HG03558 (cell line): ENCODE data around the gene OSBP.
"Not testable (repeated sequence)": the region's sequence is repeated elsewhere in the genome, so short reads cannot be mapped to it uniquely, and the experiment has no call there.

ENCODE experiments used
- ATAC-seq: cut with Tn5 transposase; IDR thresholded peaks from one replicate; pipeline ENCODE4 v1.9.1; 2021; ENCODE audit warnings: moderate number of reproducible peaks; ENCODE audit not compliant: unreplicated experiment; ENCODE audit errors: extremely low read depth

Gene OSBP, protein sequence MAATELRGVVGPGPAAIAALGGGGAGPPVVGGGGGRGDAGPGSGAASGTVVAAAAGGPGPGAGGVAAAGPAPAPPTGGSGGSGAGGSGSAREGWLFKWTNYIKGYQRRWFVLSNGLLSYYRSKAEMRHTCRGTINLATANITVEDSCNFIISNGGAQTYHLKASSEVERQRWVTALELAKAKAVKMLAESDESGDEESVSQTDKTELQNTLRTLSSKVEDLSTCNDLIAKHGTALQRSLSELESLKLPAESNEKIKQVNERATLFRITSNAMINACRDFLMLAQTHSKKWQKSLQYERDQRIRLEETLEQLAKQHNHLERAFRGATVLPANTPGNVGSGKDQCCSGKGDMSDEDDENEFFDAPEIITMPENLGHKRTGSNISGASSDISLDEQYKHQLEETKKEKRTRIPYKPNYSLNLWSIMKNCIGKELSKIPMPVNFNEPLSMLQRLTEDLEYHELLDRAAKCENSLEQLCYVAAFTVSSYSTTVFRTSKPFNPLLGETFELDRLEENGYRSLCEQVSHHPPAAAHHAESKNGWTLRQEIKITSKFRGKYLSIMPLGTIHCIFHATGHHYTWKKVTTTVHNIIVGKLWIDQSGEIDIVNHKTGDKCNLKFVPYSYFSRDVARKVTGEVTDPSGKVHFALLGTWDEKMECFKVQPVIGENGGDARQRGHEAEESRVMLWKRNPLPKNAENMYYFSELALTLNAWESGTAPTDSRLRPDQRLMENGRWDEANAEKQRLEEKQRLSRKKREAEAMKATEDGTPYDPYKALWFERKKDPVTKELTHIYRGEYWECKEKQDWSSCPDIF

DNA sequence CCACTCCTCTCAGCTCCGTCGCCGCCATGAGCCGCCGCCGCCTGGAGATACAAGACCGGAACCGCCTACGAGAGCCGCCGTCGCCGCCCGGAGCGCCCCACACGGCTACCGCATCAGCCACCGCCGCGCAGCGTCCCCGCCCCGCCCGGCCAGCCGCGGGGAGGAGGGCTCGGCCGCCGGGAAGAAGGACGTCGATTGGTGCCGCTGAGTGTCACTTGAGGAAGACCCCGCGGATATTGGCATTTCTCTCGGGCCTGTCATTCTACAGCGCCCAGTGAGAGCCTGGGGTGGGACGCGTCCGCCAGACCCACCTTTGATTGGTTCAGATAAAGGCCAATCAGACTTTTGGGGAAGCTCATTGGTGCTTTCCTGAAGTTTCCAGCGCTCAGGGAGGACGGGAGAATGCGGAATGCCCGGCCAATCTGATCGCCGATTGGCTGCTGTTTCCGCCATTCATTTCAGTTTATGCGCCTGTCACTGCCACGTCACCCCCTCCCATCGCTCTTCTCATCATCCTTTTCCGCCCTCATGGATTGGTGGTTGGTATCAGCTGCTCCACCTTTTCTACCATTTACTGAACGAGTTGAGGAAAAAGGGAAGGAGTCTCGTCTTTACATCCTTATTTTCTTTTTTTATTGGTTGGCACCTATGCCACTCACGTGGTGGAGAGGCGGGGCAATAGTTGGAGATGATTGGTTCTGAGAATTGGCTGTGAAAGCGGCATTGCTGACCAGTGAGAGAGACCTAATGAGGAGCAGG is at the start of gene OSBP:
OSBP (minus strand) TSS at position 138 of the 759 bp plus-strand sequence; CDS start at position 28, 110 bp downstream.
- peak; percentile 73 for ATAC-seq

DNA sequence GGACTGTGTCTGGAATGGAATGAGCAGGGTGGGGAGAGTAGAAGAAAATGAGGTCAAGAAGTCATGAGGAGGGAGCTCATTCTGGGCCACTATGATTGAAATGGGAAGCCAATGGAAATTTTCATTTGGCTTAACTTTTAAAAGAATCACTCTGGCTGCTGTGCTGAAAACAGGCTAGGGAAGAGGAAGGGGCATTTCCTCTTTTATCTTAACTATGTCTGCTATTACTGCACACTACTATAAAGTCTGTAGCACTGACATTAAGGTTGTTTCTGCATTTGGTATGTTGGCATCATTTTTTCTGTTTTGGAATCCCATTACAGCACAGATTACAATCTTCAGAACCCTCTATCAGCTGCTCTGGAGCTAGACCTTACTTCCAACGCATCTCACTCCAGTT is 45.0 kb upstream of the OSBP start:
- ATAC-seq, result no peak

DNA sequence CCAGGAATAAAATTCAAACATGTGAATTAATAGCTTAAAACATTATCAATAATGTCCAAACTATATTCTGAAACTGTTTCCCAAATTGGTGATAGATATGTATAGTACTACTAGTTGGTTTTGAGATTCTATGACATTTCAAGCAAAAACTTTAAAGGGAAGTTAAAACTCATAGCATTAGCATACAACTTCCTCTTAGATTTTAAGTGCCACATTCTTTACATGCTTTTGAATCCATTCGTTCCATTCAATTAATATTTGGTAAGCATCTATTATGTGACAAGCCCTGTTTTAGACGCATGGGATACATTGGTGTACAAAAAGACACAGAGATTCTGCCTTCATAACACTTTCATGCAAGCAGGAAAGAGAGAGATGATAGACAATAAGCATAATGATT is 44.4 kb upstream of the OSBP start:
- no peak for ATAC-seq

DNA sequence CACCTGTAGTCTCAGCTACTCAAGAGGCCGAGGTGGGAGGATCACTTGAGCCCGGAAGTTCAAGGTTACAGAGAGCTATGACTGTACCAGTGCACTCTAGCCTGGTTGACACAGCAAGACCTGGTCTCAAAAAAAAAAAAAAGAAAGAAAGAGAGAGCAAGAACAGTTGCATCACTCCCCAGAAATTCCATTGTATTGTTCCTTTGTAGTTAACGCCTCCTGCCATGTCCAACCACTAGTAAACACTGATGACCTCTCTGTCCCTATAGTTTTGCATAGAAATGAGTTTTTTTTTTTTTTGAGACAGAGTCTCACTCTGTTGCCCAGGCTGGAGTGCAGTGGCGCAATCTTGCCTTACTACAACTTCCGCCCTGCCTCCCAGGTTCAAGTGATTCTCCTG is 42.5 kb upstream of the OSBP start:
- no peak for ATAC-seq

DNA sequence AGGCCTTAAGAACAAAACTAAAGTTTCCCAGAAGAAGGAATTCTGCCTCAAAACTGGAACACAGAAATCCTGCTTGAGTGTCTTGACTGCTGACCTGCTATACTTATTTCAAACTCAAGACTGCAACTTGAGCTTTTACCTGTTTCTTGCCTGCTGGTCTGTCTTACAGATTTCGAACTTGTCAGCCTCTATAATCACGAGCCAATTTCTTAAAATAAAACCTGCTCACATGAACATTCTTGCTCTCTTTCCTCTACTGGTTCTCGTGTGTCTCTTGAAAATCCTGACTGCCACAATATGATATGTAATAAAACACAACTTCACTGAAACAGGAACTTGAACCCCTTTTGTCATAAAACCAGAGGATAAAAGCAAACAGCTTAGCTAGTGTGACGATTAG is 39.3 kb upstream of the OSBP start:
- no peak for ATAC-seq

DNA sequence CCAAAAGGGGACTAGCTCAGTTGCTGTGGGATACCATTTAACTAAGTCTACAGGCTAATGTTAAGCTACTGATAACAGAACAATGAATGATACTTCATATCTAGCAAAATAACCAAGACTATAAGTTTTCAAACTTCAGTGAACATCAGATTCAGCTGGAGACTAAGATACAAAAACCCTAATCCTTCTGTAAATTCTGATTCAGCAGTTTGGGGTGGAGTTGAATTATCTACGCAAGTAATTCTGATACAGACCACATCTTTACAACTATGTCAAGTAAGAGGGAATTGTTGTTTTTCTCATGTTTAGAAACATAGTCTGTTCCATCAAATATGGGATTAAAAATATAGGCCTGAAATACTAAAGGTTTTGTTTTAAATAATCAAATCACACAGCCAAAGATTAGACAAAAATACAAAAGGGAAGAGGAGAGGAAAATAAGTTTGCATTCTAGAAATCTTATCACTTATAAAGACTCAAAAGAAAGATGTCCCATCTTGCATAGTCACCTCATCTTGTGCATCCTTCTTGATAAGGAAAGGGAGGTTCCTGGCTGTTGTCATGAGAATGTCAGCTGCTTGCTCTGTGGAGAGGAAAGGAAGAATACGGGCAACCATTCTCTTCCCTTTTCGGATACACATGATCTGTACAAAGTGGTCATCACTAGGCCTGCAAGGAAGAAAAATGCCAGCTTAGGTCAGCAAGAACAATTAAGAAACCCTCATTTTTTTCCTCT is 31.8 kb upstream of the OSBP start:
- no peak for ATAC-seq

DNA sequence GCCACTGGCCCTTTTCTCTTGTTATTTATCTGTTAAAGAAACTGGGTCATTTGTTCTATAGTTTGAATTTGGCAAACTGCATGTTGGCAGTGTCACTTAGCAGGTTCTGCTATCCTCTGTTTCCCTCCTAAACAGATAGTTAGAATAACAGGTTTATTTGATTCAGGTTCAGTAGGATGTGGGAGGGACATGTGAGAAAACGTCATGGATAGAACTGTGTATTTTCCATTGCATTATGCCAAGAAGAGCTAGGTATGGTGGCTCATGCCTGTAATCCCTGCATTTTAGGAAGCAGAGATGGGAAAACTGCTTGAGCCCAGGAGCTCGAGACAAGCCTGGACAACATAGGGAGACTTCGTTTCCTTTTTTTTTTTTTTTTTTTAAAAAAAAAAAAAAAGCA is 29.0 kb upstream of the OSBP start:
- ATAC-seq, result no peak

DNA sequence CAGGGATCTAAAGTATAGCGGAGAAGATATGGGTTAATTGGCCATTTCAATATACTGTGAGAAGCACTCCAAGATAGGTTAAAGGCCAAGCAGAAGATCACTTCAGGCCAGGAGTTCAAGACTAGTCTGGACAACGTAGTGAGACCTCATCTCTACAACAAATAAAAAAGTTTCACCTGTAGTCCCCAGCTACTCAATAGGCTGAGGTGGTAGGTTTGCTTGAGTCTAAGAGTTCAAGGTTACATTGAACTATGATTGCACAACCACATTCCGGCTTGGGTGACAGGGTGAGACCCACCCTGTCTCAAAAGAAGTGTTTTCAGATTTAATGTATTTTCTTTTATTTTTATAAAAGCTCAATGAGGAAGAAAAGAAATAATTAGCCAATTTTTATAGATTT is 27.8 kb upstream of the OSBP start:
- ATAC-seq, result no peak

DNA sequence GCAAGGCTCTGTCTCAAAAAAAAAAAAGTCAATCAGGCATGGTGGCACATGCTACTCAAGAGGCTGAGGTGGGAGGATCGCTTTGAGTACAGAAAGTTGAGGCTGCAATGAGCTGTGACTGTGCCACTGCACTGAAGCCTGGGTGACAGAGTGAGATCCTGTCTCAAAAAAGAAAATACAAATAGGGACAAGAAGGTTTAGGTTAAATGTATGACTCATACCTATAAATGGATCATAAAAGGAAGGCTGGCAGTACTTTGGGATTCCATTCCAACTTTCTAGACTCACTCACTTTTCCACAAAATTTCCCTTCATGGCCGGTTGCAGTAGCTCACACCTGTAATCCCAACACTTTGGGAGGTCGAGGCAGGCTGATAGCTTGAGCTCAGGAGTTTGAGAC is 25.6 kb upstream of the OSBP start:
- ATAC-seq, result no peak

DNA sequence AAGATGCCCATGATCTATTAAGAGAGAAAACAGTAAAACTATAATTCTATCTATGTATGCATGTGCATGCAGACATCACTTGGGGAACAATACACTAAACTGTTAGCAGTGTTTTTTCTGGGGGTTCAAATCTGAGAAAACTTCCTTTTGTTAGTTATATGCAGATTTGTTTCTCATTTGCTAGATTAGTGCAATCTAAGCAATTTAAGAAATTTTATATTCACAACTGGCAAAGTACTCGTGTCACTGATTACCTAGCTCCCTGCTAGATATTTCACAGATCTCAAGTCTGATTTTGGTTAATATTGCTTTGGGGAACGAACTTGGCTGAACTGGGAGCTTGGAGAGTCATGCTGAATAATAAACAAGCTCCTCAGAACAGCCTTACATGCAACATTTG is 14.9 kb upstream of the OSBP start:
- ATAC-seq, result no peak

DNA sequence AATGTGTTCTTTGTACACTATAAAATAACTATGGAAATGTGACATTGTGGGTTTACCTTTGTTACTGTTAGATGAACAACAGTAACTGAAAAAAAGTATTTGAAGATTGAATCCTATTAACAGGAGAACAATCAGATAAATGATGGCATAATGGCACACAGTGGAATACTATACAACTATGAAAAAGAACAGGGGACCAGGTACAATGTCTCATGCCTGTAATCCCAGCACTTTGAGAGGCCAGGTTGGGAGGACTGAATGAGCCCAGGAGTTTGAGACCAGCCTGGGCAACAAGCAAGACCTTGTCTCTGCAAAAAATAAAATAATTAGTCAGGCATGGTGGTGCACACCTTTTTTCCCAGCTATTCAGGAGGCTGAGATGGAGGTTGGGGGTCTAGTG is 14.4 kb upstream of the OSBP start:
- ATAC-seq, result no peak

DNA sequence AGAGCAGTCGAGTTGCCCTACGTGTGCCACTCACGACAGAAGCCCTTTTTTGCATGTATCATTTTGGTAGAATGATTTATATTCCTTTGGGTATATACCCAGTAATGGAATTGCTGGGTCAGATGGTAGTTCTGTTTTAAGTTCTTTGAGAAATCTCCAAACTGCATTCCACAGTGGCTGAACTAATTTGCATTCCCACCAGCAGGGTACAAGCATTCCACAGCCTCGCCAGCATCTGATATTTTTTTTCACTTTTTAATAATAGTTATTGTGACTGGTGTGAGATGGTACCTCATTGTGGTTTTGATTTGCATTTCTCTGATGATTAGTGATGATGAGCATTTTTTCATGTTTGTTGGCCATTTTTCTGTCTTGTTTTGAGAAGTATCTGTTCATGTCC is 11.4 kb upstream of the OSBP start:
- ATAC-seq, result not testable (repeated sequence)

DNA sequence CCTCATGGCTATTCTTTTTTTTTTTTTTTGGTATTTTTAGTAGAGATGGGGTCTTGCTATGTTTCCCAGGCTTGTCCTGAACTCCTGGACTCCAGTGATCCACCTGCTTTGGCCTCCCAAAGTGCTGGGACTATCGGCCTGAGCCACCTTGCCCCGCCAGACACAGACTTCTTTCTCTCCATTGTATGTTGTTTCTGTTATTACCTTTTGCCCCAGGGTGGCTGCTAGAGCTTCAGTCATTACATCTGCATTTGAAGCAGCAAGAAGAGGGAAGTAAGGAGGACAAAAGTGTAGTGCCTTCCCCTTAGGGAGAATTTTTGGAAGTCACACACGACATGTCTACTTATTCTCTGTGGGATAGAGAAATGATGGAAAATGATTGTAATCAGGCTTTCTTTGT is 10.1 kb upstream of the OSBP start:
- no peak for ATAC-seq

DNA sequence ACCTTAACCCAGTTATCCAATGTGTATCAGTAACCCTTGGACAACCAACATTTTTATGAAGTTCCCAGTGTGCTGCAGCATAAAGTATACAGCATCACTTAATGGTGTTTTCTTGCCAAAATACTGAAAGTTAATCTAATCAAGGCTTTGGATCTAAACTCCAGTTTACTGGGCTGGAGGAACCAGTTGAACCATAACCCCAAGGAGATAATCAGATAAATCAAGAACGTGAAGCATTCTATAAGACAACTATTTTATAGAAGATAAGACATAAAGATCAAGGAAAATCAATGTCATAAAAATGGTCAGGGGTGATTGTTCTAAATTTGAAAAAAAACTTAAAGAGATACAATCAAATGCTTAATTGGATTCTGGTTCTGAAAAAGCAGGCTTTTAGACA is 2.3 kb upstream of the OSBP start:
- ATAC-seq, result no peak

DNA sequence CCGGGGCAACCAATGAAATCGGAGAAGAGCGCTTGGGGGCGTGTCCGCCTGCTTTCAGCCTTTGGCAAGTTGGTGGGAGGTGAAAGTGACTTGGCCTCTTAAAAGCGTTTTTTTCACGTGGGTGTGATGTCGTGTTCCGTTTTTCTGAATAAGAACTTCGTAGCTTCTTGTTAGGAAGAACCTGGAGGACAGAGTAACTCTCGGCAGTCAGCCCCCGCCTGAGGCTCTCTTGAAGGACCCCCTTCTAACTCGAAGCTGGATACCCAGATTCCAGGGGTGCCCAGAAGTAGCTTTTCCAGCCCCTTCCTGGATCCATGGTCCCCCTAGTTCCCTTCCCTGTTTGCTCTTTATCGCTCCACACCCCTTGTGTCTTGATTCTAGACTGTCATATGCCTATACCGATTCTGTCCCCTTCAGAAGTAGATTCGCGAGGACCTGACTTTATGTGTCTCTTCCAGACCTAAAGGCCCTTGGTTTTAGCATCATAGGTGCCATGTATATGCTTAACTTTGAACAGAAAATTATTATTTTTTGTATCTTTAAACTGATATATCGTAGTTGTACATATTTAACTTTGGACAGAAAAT is 915 bp upstream of the OSBP start:
- ATAC-seq, result no peak

DNA sequence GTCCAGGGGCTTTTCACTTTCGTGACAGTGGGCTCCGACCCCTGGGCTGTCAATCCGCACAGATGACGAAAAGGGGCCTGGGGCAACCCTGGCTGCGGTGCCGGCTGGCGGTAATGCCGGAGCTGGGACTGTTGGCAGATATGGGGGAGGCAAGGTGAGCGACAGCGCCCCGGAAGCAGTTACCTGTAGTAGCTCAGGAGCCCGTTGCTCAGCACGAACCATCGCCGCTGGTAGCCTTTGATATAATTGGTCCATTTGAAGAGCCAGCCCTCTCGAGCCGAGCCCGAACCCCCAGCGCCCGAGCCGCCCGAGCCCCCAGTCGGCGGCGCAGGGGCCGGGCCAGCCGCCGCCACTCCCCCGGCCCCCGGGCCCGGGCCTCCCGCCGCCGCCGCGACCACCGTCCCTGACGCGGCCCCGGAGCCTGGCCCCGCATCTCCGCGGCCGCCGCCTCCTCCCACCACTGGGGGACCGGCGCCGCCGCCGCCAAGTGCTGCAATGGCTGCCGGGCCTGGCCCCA is 396 bp downstream of the OSBP start:
- ATAC-seq, result no peak

DNA sequence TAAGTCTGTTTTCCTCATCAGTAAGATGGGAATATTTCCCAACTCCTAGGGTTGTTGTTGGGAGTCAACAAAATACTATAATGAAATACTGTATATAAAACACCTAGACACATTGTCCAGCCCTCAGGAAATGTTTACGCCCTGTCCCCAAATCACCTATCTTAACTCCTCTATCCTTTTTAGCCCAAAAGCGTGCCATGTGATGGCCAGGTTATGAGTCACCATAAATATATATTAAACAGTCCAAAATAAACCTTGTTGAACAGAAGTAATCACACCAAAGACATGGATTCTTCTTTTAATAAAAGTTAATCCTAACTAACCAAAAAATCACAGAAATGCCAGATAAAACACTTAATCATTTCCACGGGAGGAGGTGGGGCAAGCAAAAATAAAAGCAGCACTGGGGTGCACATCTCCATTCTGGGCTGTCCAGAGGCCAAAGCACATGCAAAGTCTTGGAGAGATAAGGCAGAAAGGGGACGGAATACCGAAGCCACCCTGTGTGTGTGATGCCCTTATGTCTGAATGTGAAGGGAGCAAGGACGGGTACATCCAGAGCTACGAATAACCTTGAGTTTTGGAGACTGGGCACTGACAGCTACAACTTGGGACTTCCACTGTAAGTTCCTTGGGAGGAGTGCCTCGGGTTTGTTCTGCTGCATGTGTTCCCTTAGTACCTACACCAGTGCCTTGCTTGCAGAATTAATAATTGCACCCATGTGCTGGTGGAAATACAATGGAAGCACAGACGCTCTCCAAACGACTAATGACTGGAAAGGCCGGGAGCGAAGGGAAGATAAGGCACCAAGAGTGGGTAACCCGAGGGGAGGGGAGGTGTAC is 1.1 kb downstream of the OSBP start:
- no peak for ATAC-seq

DNA sequence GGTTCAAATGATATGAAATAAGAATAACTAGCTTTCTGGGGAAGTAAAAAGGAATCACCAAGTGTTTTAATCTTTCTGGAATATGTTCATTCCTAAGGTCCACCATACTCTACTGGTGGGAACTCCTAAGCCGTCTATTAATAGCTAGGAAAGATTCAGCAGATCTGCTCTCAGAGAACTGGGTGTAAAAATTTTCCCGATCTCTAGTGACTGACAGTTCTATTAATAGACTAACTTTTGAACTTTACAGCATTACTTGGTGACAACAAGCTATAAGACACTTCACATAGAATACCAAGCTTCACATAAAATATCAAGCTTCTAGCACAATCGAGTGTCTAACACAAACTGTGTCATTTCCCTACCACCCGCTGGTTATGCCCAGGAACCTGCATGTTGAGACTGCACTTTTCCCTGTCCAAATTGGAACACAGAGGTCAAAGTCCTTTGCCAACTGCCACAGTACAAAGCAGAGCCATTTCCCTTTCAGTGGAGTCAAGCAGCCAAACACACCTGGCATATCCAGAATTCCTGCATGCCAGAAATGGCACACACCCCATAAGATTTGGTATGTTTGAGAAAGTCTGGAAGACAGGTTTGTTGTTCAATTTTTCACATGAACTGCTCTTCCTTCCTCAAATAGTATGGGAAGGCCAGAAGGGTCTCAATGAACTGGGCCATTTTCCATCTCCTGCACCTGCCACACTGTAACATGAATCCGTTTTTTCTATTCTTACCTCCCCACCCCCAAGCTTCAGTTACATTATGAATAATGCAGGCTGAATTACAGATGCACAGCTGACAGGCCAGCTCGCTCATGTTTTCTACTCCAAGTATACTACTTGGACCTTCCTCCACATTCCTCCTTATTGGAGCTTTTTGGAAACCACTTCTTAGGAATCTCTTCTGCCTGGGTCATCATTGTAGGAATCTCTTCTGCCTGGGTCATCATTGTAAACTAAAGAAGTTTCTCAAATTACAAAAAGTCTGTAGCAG is 3.7 kb downstream of the OSBP start:
- no peak for ATAC-seq
